Endothelial cell of umbilical vein (primary cell): ENCODE measurements around the gene HEXA. TPM values are rescaled to one million over a fixed set of nuclear protein-coding genes. Genes with fewer than 3 reads are reported as not detected.

Experiments
- BruUV-seq: library from RNA; stranded (reverse); fragments of 400-500 nt; replicated peaks from 2 replicates; lab custom pipeline; 2021; lab: Mats Ljungman, UMichigan
- CTCF ChIA-PET: fragments of 300-600, 350-600 bp; sonication (Branson Sonifier 250); formaldehyde crosslinking; loops from one replicate; lab custom pipeline; 2021; ENCODE audit warnings: antibody characterized with exemption, inconsistent platforms; lab: Charles Lee
- POLR2A ChIA-PET: fragments of 300-600, 350-600 bp; sonication (Branson Sonifier 250); formaldehyde crosslinking; loops from one replicate; lab custom pipeline; 2021; ENCODE audit warnings: antibody characterized with exemption, inconsistent platforms; lab: Charles Lee
- DNase-seq: peaks from one replicate; pipeline ENCODE4 v3.0.0-alpha.2; 2011; ENCODE audit warnings: low read depth, low spot score
- FAIRE-seq: peaks from 2 replicates; lab custom pipeline; 2011; peaks lifted over from hg19 to GRCh38; lab: Jason Lieb, UNC
- H2AFZ ChIP-seq: 2 replicates; pipeline ENCODE4 v1.6.0; 2012; ENCODE audit warnings: low read depth, low read length, control low read depth, inconsistent platforms
- H3K27ac ChIP-seq: 2 replicates; pipeline ENCODE4 v1.5.1; 2011; ENCODE audit warnings: low read depth, mild to moderate bottlenecking, control low read depth, low read length, moderate library complexity; ENCODE audit not compliant: insufficient read depth
- H3K27me3 ChIP-seq, 2 experiments: 2 replicates each; pipeline versions ENCODE4 v1.6.0 to v1.6.1; 2011; ENCODE audit warnings: low read length in 2 of 2, mixed read lengths in 1 of 2; ENCODE audit not compliant: control insufficient read depth in 2 of 2, insufficient read depth in 2 of 2
- H3K36me3 ChIP-seq, 2 experiments: 2 replicates in 1 of 2; 3 replicates in 1 of 2; pipeline ENCODE4 v1.5.1; 2011; ENCODE audit warnings: low read length in 2 of 2, mild to moderate bottlenecking in 1 of 2, moderate library complexity in 1 of 2; ENCODE audit not compliant: control insufficient read depth in 2 of 2, insufficient read depth in 2 of 2; ENCODE audit errors: extremely low read depth in 1 of 2
- H3K4me1 ChIP-seq: 3 replicates; pipeline ENCODE4 v1.5.1; 2011; ENCODE audit warnings: mild to moderate bottlenecking, low read length; ENCODE audit not compliant: control insufficient read depth, insufficient read depth; ENCODE audit errors: extremely low read depth
- H3K4me2 ChIP-seq: 2 replicates; pipeline ENCODE4 v1.6.1; 2011; ENCODE audit warnings: low read length, control low read depth, mixed read lengths; ENCODE audit not compliant: insufficient read depth
- H3K4me3 ChIP-seq, 3 experiments: fragments of 200-600 bp in 1 of 3; sonication (generic), shearing (Covaris generic) in 1 of 3; replicated peaks in 1 of 3; 2 replicates each; pipeline ENCODE4 v1.5.1; 2011 to 2016; ENCODE audit warnings: control low read depth in 3 of 3, low read length in 3 of 3, mild to moderate bottlenecking in 2 of 3, inconsistent platforms in 1 of 3, low read depth in 1 of 3, moderate library complexity in 1 of 3; ENCODE audit not compliant: insufficient read depth in 1 of 3
- H3K79me2 ChIP-seq: 2 replicates; pipeline ENCODE4 v1.6.0; 2012; ENCODE audit warnings: low read length, inconsistent platforms; ENCODE audit not compliant: control insufficient read depth, insufficient read depth
- H3K9ac ChIP-seq: replicated peaks from 2 replicates; pipeline ENCODE3; 2011; ENCODE audit warnings: low read length, control low read depth; ENCODE audit not compliant: insufficient read depth; ENCODE audit errors: extremely low read depth
- H3K9me1 ChIP-seq: replicated peaks from 3 replicates; pipeline ENCODE4 v1.6.0; 2011; ENCODE audit warnings: mild to moderate bottlenecking, low read length; ENCODE audit not compliant: control insufficient read depth, insufficient read depth; ENCODE audit errors: extremely low read depth
- H3K9me3 ChIP-seq: replicated peaks from 2 replicates; pipeline ENCODE4 v1.5.1; 2012; ENCODE audit warnings: low read length, inconsistent platforms; ENCODE audit not compliant: control insufficient read depth, insufficient read depth
- H4K20me1 ChIP-seq: replicated peaks from 2 replicates; pipeline ENCODE3; 2011; ENCODE audit warnings: mild to moderate bottlenecking, low read length; ENCODE audit not compliant: control insufficient read depth, insufficient read depth; ENCODE audit errors: extremely low read depth
- CTCF ChIP-seq, 2 donors: IDR thresholded peaks; 1 replicate in 1 of 2; 2 replicates in 1 of 2; pipeline ENCODE4 v1.5.1; 2011; ENCODE audit warnings: low read length in 2 of 2, mild to moderate bottlenecking in 2 of 2, moderate library complexity in 2 of 2, control low read depth in 1 of 2, inconsistent platforms in 1 of 2, low read depth in 1 of 2; ENCODE audit not compliant: insufficient read depth in 1 of 2; ENCODE audit errors: extremely low read depth in 1 of 2
- EZH2 ChIP-seq: IDR thresholded peaks from 2 replicates; pipeline ENCODE4 v1.6.1; 2012; ENCODE audit warnings: borderline replicate concordance, low read depth, mild to moderate bottlenecking, moderate library complexity, low read length, inconsistent platforms; ENCODE audit not compliant: severe bottlenecking
- FOS ChIP-seq: IDR thresholded peaks from 2 replicates; pipeline ENCODE4 v1.6.1; 2011; ENCODE audit warnings: mild to moderate bottlenecking, low read length, moderate library complexity, borderline replicate concordance; ENCODE audit not compliant: insufficient read depth
- GATA2 ChIP-seq: IDR thresholded peaks from 2 replicates; pipeline ENCODE4 v1.7.0; 2011; ENCODE audit warnings: low read depth, mild to moderate bottlenecking, moderate library complexity, mixed read lengths, low read length; ENCODE audit not compliant: insufficient read length, insufficient read depth
- JUN ChIP-seq: IDR thresholded peaks from 2 replicates; pipeline ENCODE4 v1.6.1; 2011; ENCODE audit warnings: borderline replicate concordance, low read depth; ENCODE audit not compliant: insufficient read length, insufficient read depth
- MYC ChIP-seq: IDR thresholded peaks from one replicate; pipeline ENCODE4 v1.6.1; 2011; ENCODE audit warnings: mild to moderate bottlenecking, low read depth, low read length
- POLR2A ChIP-seq: IDR thresholded peaks from 2 replicates; pipeline ENCODE4 v1.6.1; 2012; ENCODE audit warnings: low read depth, mild to moderate bottlenecking, control low read depth, low read length
- POLR2AphosphoS5 ChIP-seq: IDR thresholded peaks from 2 replicates; pipeline ENCODE4 v1.6.1; 2012; ENCODE audit warnings: low read depth, mild to moderate bottlenecking, control low read depth, low read length, moderate library complexity; ENCODE audit not compliant: insufficient read depth
- dilution Hi-C: fragments of 300-500 bp; cut with MboI; formaldehyde crosslinking; loops from one replicate; pipeline ENCODE4 v1.15.0; 2019; ENCODE audit warnings: low sequenced_read_pairs; ENCODE audit not compliant: extremely low pct_ligation_motif_present
- intact Hi-C: fragments of 100-400 bp; cut with micrococcal nuclease; formaldehyde crosslinking; loops from one replicate; pipeline ENCODE4 v1.10.0; 2022
- polyA plus RNA-seq, 4 experiments: library from polyadenylated mRNA; depleted of rRNA in 3 of 4; stranded (reverse) in 3 of 4; unstranded in 1 of 4; fragments of >200 nt; gene quantifications; 2 replicates each; pipeline versions ENCODE4 v1.2.1 to v1.2.3, GENCODE V29; 2011 to 2012; ENCODE audit warnings: missing spikeins in 1 of 4
- total RNA-seq: library from RNA; stranded (reverse); gene quantifications from 2 replicates; pipeline ENCODE4 v1.2.3, GENCODE V29; 2021
- TF ChIP-seq, protein P1 (sequence below): IDR thresholded peaks from 2 replicates; pipeline ENCODE4 v1.6.1; 2011; ENCODE audit not compliant: insufficient read depth, insufficient read length

Gene HEXA
- total and polyA plus RNA-seq, 2 donors (not counting 3 experiments of a cell fraction or from before 2014, with no cell fraction given) = 108 to 212 TPM

- no peak overlapping the region for H2AFZ ChIP-seq
- ChIA-PET POLR2A (no interaction called here), CTCF (interaction anchor here (0.7 kb wide), 1 partner anchor 11 kb away, joined by 3 read pairs; no protein-coding TSS in a partner anchor)
- H4K20me1 ChIP-seq = no peaks in the 10 kb centered on the region
- no peaks in the 10 kb centered on the region for H3K9me3 ChIP-seq
- H3K4me2 ChIP-seq = no peak overlapping the region
- H3K4me3 ChIP-seq = no peak overlapping the region
- no peak overlapping the region for H3K9ac ChIP-seq
- dilution Hi-C loops = no loop called here
- FAIRE-seq = no peak
- BruUV-seq = no TSS peak
- H3K9me1 ChIP-seq = no peaks in the 10 kb centered on the region
- H3K36me3 ChIP-seq = no peaks in the 10 kb centered on the region
- H3K4me1 ChIP-seq = no peaks in the 10 kb centered on the region
- TF ChIP-seq, protein P1, sequence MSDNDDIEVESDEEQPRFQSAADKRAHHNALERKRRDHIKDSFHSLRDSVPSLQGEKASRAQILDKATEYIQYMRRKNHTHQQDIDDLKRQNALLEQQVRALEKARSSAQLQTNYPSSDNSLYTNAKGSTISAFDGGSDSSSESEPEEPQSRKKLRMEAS = no peak
- TF ChIP-seq POLR2A = no peak
- TF ChIP-seq EZH2 = no peak
- no peak for TF ChIP-seq FOS
- TF ChIP-seq CTCF (IDR thresholded peaks at IDR 0.05; ENCODE audit: extremely low read depth in 1 of 2, insufficient read depth in 1 of 2, low read depth in 1 of 2, low read length in 2 of 2) = no peak
- no peak for TF ChIP-seq GATA2
- no peak for TF ChIP-seq POLR2AphosphoS5
- TF ChIP-seq JUN = no peak
- TF ChIP-seq MYC = no peak
- no peaks in the 10 kb centered on the region for H3K27me3 ChIP-seq
- no peak for DNase-seq
- no peak overlapping the region for H3K27ac ChIP-seq
- no peaks in the 10 kb centered on the region for H3K79me2 ChIP-seq
- intact Hi-C loops = no loop called here
These were observed 52.1 kb downstream of the HEXA start for GRCh38 chr15:72323752-72324151.
